NCI-H748 (cell line): ENCODE results near the gene NCK1.
"Not testable (repeated sequence)": the region's sequence is repeated elsewhere in the genome, so short reads cannot be mapped to it uniquely, and the experiment has no call there.

Source experiments
- DNase-seq: peaks from one replicate; lab custom pipeline; 2025; ENCODE audit not compliant: unreplicated experiment; lab: John Stamatoyannopoulos, UW

NCK1 gene

GRCh38 chr3:136982520-136983138 is 120.6 kb downstream of the NCK1 start:
- no peak for DNase-seq

- DNase-seq: no peak
Observed at GRCh38 chr3:136984837-136985236, 122.8 kb downstream of the NCK1 start.

- DNase-seq: not testable (repeated sequence)
Observed at GRCh38 chr3:136987398-136987980, 125.5 kb downstream of the NCK1 start.

GRCh38 chr3:136988651-136989050 is 126.6 kb downstream of the NCK1 start:
- DNase-seq: no peak

- no peak for DNase-seq
Observed at GRCh38 chr3:136989781-136990524, 127.9 kb downstream of the NCK1 start.

GRCh38 chr3:136990826-136991225 is 128.8 kb downstream of the NCK1 start:
- DNase-seq: no peak

GRCh38 chr3:136992115-136992514 is 130.1 kb downstream of the NCK1 start:
- no peak for DNase-seq

- no peak for DNase-seq
Observed at GRCh38 chr3:136994772-136995516, 132.9 kb downstream of the NCK1 start.

GRCh38 chr3:136995652-136996051 is 133.6 kb downstream of the NCK1 start:
- DNase-seq: no peak
